GM18511 (cell line): ENCODE results near the gene ELL.
"Not testable (repeated sequence)": the region's sequence is repeated elsewhere in the genome, so short reads cannot be mapped to it uniquely, and the experiment has no call there.

Source experiments
- ATAC-seq: cut with Tn5 transposase; IDR thresholded peaks from one replicate; pipeline ENCODE4 v1.9.1; 2021; ENCODE audit warnings: mild to moderate bottlenecking, moderate library complexity; ENCODE audit not compliant: unreplicated experiment

Gene ELL

GRCh38 chr19:18521692-18522123 lies at the start of gene ELL:
ELL (minus strand) TSS chr19:18522070; CDS start chr19:18522055, 15 bp downstream.
- ATAC-seq = peak; percentile 7

- no peak for ATAC-seq
These were observed 46.5 kb upstream of the ELL start for GRCh38 chr19:18568367-18568766.

- no peak for ATAC-seq
These were observed 45.1 kb upstream of the ELL start for GRCh38 chr19:18566953-18567352.

- no peak for ATAC-seq
These were observed 40.2 kb upstream of the ELL start for GRCh38 chr19:18562086-18562485.

- no peak for ATAC-seq
These were observed 37.8 kb upstream of the ELL start for GRCh38 chr19:18559685-18560084.

- no peak for ATAC-seq
These were observed 36.7 kb upstream of the ELL start for GRCh38 chr19:18558604-18559003.

- no peak for ATAC-seq
These were observed 36.3 kb upstream of the ELL start for GRCh38 chr19:18558202-18558555.

- ATAC-seq = peak; percentile 94
These were observed 35.7 kb upstream of the ELL start, which contains the start of gene KXD1 for GRCh38 chr19:18557411-18558201. KXD1 (plus strand) TSS chr19:18557870; CDS start chr19:18562057, 4,187 bp downstream.

GRCh38 chr19:18551631-18552030 lies 29.8 kb upstream of the ELL start:
- no peak for ATAC-seq

- ATAC-seq = peak; percentile 81
These were observed 22.1 kb upstream of the ELL start for GRCh38 chr19:18543814-18544475.

- peak; percentile 94 for ATAC-seq
These were observed 21.3 kb upstream of the ELL start, which contains the start of gene FKBP8 for GRCh38 chr19:18542941-18543813. FKBP8 (minus strand) TSS chr19:18543573; CDS start chr19:18541970, 1,603 bp downstream.

- no peak for ATAC-seq
These were observed 20.4 kb upstream of the ELL start for GRCh38 chr19:18541992-18542940.

- ATAC-seq = no peak
These were observed 19.6 kb upstream of the ELL start for GRCh38 chr19:18541258-18541991.

GRCh38 chr19:18540200-18540599 lies 18.3 kb upstream of the ELL start:
- not testable (repeated sequence) for ATAC-seq

- no peak for ATAC-seq
These were observed 17.5 kb upstream of the ELL start for GRCh38 chr19:18539372-18539771.

GRCh38 chr19:18538115-18538514 lies 16.2 kb upstream of the ELL start:
- no peak for ATAC-seq

GRCh38 chr19:18537431-18537830 lies 15.6 kb upstream of the ELL start:
- ATAC-seq = no peak

- no peak for ATAC-seq
These were observed 14.6 kb upstream of the ELL start for GRCh38 chr19:18536475-18536874.

- no peak for ATAC-seq
These were observed 11.2 kb upstream of the ELL start for GRCh38 chr19:18533058-18533457.
